Loucy (cell line): ENCODE results near the gene KCNMA1.

ENCODE experiments used
- CTCF ChIP-seq: fragments of 200-600 bp; sonication (generic); conservative IDR thresholded peaks from 2 replicates; pipeline ENCODE4 v1.5.1; 2014; ENCODE audit warnings: mild to moderate bottlenecking, antibody characterized with exemption, low read length
- EZH2phosphoT487 ChIP-seq: fragments of 200-600 bp; IDR thresholded peaks from 2 replicates; pipeline ENCODE4 v1.6.1; 2018; ENCODE audit warnings: antibody characterized with exemption, mild to moderate bottlenecking, moderate library complexity, borderline replicate concordance

- TF ChIP-seq CTCF = no peak
- TF ChIP-seq EZH2phosphoT487 = no peak
Measured at GRCh38 chr10:77093126-77093525, 544.5 kb downstream of the KCNMA1 start.
